Hepatocyte (in vitro differentiated cells): Measurements from ENCODE around the gene CARS1. TPM values are rescaled to one million over a fixed set of nuclear protein-coding genes. Genes with fewer than 3 reads are reported as not detected.

Experiments
- DNase-seq: peaks from one replicate; pipeline ENCODE4 v3.0.0-alpha.2; 2016; ENCODE audit warnings: low spot score
- H2AFZ ChIP-seq: fragments of 200-600 bp; sonication (generic); 2 replicates; pipeline ENCODE4 v1.6.0; 2016; ENCODE audit warnings: antibody characterized with exemption, mild to moderate bottlenecking
- H3K27ac ChIP-seq: fragments of 200-600 bp; sonication (generic); 2 replicates; pipeline ENCODE4 v1.5.1; 2016; ENCODE audit warnings: mild to moderate bottlenecking
- H3K27me3 ChIP-seq: fragments of 200-600 bp; sonication (generic); 2 replicates; pipeline ENCODE4 v1.6.1; 2016
- H3K36me3 ChIP-seq: fragments of 200-600 bp; sonication (generic); replicated peaks from 2 replicates; pipeline ENCODE4 v1.5.1; 2016; ENCODE audit warnings: low read depth; ENCODE audit not compliant: insufficient read depth
- H3K4me1 ChIP-seq: fragments of 200-600 bp; sonication (generic); 2 replicates; pipeline ENCODE4 v1.5.1; 2016; ENCODE audit warnings: mild to moderate bottlenecking, moderate library complexity; ENCODE audit not compliant: insufficient read depth
- H3K4me2 ChIP-seq: fragments of 200-600 bp; sonication (generic); 2 replicates; pipeline ENCODE4 v1.6.0; 2016
- H3K4me3 ChIP-seq: fragments of 200-600 bp; sonication (generic); 2 replicates; pipeline ENCODE4 v1.5.1; 2016; ENCODE audit warnings: mild to moderate bottlenecking
- H3K79me2 ChIP-seq: fragments of 200-600 bp; sonication (generic); 2 replicates; pipeline ENCODE4 v1.6.0; 2017; ENCODE audit warnings: mild to moderate bottlenecking
- H3K9me2 ChIP-seq: fragments of 200-600 bp; sonication (generic); replicated peaks from 2 replicates; pipeline ENCODE4 v1.6.0; 2017; ENCODE audit warnings: mild to moderate bottlenecking; ENCODE audit not compliant: insufficient read depth
- H3K9me3 ChIP-seq: fragments of 200-600 bp; sonication (generic); 2 replicates; pipeline ENCODE4 v1.5.1; 2016; ENCODE audit warnings: low read depth, mild to moderate bottlenecking
- H4K20me1 ChIP-seq: fragments of 200-600 bp; sonication (generic); 2 replicates; pipeline ENCODE4 v1.6.0; 2016; ENCODE audit warnings: mild to moderate bottlenecking; ENCODE audit not compliant: insufficient read depth, poor library complexity, severe bottlenecking
- CTCF ChIP-seq: fragments of 200-600 bp; sonication (generic); IDR thresholded peaks from 2 replicates; pipeline ENCODE4 v1.5.1; 2016; ENCODE audit warnings: antibody characterized with exemption, mild to moderate bottlenecking; ENCODE audit not compliant: poor library complexity
- EZH2 ChIP-seq: fragments of 200-600 bp; sonication (generic); IDR thresholded peaks from 2 replicates; pipeline ENCODE4 v1.6.1; 2016; ENCODE audit warnings: antibody characterized with exemption, mild to moderate bottlenecking, borderline replicate concordance
- EZH2phosphoT487 ChIP-seq: fragments of 200-600 bp; sonication (generic); IDR thresholded peaks from one replicate; pipeline ENCODE4 v1.6.1; 2018; ENCODE audit warnings: antibody characterized with exemption, mild to moderate bottlenecking, low read depth, moderate library complexity; ENCODE audit not compliant: unreplicated experiment, severe bottlenecking
- WGBS: methylation state at CpG from one replicate; pipeline ENCODE4 v1.1.6; 2016; ENCODE audit warnings: low lambda C conversion rate; ENCODE audit errors: missing lambda C conversion rate; 5-methylcytosine and 5-hydroxymethylcytosine counted together
- polyA plus RNA-seq: library from polyadenylated mRNA; unstranded; fragments of >200 nt; fragmentation: Nextera tagmentation; extraction: Ambion mirVana; gene quantifications from 2 replicates; pipeline ENCODE4 v1.2.1, GENCODE V29; 2016
- total RNA-seq: library from RNA; depleted of rRNA; stranded (reverse); fragments of >200 nt; gene quantifications from 2 replicates; pipeline ENCODE4 v1.2.3, GENCODE V29; 2014

Gene CARS1
- total and polyA plus RNA-seq, 2 experiments from 2014 or later, result 35.5 to 42.0 TPM

DNA sequence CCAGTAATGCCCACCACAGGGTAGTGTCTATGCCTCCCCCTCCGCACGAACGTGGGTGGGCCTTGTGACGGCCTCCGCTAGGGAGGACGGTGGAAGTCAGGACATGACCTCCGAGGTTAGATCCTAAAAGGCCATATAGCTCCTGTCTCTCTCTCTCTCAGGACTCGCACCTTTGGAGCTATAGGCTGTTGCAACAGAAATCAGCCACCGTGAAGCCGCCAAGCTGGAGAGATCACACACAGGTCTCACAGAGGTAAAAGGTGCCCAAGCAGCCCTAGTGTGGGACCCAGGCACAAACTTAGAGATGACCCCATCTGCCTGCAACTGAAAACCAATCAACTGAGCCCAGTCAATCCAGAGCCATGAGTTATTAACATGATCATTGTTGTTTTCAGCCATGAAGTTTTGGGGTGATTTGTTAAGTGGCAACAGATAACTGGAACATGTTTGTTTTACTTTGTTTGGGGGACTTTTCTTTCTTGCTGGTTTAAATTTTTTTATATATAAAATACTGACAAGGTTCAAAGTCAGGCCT, 57.7 kb downstream of the CARS1 start:
- H3K27me3 ChIP-seq, result no peaks in the 10 kb centered on the region
- TF ChIP-seq EZH2phosphoT487, result no peak
- no peak for TF ChIP-seq CTCF
- no peak for TF ChIP-seq EZH2
- H2AFZ ChIP-seq, result no peak overlapping the region
- no peak overlapping the region for H3K4me2 ChIP-seq
- no peak for DNase-seq
- peaks cover 4% of the 10 kb centered on the region for H3K4me1 ChIP-seq
- no peaks in the 10 kb centered on the region for H3K9me3 ChIP-seq
- no peak overlapping the region for H3K27ac ChIP-seq
- 92% methylated on average over 10 of the region's 10 CpGs for WGBS
- H3K79me2 ChIP-seq, result no peaks in the 10 kb centered on the region
- no peaks in the 10 kb centered on the region for H4K20me1 ChIP-seq
- H3K36me3 ChIP-seq, result no peaks in the 10 kb centered on the region
- no peaks in the 10 kb centered on the region for H3K9me2 ChIP-seq
- no peak overlapping the region for H3K4me3 ChIP-seq

DNA sequence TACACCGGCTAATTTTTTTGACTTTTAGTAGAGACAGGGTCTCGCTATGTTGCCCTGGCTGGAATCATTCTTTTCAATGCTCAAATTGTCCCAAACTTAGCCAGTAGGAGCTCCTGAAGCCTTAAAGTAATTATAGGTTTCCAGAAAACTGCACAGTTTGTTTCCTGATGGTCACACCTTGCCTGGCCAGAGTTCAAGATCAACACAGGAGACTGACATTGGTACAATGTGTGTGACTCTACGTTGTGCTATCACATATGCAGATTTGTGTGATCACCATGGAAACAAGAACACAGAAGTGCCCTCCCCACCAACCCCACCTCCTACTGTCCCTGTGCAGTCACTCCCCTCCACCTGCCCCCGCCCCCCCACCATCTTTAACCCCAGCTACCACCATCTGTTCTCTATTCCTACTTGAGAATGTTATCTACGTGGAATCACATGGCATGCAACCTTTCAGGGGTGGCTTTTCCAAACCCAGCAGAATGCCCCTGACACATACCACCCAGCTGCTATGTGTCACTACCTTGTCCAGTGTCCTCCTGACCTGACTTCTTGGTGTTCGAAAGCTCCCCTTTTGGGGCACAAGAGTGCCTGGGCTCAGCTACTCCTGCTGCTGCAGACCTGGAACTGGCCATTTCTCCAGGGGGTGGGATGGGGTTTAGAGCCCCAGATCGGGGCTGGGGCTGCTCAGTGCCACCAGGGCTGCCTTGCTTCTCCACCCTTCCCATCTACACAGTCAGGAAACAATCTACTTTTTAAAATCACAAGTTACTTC, 59.0 kb downstream of the CARS1 start:
- no peak overlapping the region for H3K27ac ChIP-seq

GRCh38 chr11:2997406-2997805, 59.8 kb downstream of the CARS1 start:
- Histone ChIP-seq H3K27me3 (no peaks in the 10 kb centered on the region), H3K36me3 (no peaks in the 10 kb centered on the region), H3K4me1 (peaks cover 4% of the 10 kb centered on the region), H3K9me3 (no peaks in the 10 kb centered on the region), H3K79me2 (no peaks in the 10 kb centered on the region), H4K20me1 (no peaks in the 10 kb centered on the region), H3K4me3 (no peak overlapping the region), H3K27ac (no peak overlapping the region), H3K4me2 (no peak overlapping the region), H3K9me2 (no peaks in the 10 kb centered on the region), H2AFZ (no peak overlapping the region)
- TF ChIP-seq EZH2phosphoT487, result no peak
- TF ChIP-seq CTCF, result no peak
- TF ChIP-seq EZH2, result no peak
- 99% methylated on average over 4 of the region's 4 CpGs for WGBS
- DNase-seq, result no peak

More for the DNA sequence above, 59.0 kb downstream of the CARS1 start:
- WGBS, result 74% methylated on average over 7 of the region's 7 CpGs
- no peak overlapping the region for H3K4me3 ChIP-seq
- no peaks in the 10 kb centered on the region for H3K9me2 ChIP-seq
- no peak overlapping the region for H3K4me2 ChIP-seq
- H3K4me1 ChIP-seq, result peaks cover 4% of the 10 kb centered on the region
- no peaks in the 10 kb centered on the region for H3K27me3 ChIP-seq
- TF ChIP-seq EZH2 (no peak), EZH2phosphoT487 (no peak), CTCF (no peak)
- no peak overlapping the region for H2AFZ ChIP-seq
- DNase-seq, result no peak
- no peaks in the 10 kb centered on the region for H3K36me3 ChIP-seq
- H3K79me2 ChIP-seq, result no peaks in the 10 kb centered on the region
- no peaks in the 10 kb centered on the region for H3K9me3 ChIP-seq
- no peaks in the 10 kb centered on the region for H4K20me1 ChIP-seq
